IPS-15b (cell line): ENCODE data around the gene NLRP2B.
"Not testable (repeated sequence)": the region's sequence is repeated elsewhere in the genome, so short reads cannot be mapped to it uniquely, and the experiment has no call there.

Experiments used
- H3K27me3 ChIP-seq: one replicate; pipeline ENCODE4 v1.6.1; 2013; ENCODE audit warnings: low read length; ENCODE audit not compliant: control insufficient read depth, insufficient read depth
- H3K36me3 ChIP-seq: one replicate; pipeline ENCODE4 v1.6.1; 2013; ENCODE audit warnings: low read length; ENCODE audit not compliant: control insufficient read depth, insufficient read depth
- H3K4me1 ChIP-seq: one replicate; pipeline ENCODE4 v1.6.1; 2013; ENCODE audit warnings: mild to moderate bottlenecking, low read length; ENCODE audit not compliant: control insufficient read depth, insufficient read depth
- H3K4me3 ChIP-seq: one replicate; pipeline ENCODE4 v1.5.1; 2013; ENCODE audit warnings: low read depth, low read length
- H3K9ac ChIP-seq: one replicate; pipeline ENCODE4 v1.6.1; 2013; ENCODE audit warnings: low read depth, mild to moderate bottlenecking, low read length
- H3K9me3 ChIP-seq: one replicate; pipeline ENCODE4 v1.6.1; 2013; ENCODE audit warnings: mild to moderate bottlenecking, low read length; ENCODE audit not compliant: control insufficient read depth, insufficient read depth

Gene NLRP2B

GRCh38 chrX:57680160-57680559 lies at the start of gene NLRP2B:
Gene NLRP2B, minus strand, starts transcription at chrX:57680260.
- no peaks in the 10 kb centered on the region for H3K4me1 ChIP-seq
- H3K36me3 ChIP-seq = no peaks in the 10 kb centered on the region
- no peaks in the 10 kb centered on the region for H3K27me3 ChIP-seq

DNA sequence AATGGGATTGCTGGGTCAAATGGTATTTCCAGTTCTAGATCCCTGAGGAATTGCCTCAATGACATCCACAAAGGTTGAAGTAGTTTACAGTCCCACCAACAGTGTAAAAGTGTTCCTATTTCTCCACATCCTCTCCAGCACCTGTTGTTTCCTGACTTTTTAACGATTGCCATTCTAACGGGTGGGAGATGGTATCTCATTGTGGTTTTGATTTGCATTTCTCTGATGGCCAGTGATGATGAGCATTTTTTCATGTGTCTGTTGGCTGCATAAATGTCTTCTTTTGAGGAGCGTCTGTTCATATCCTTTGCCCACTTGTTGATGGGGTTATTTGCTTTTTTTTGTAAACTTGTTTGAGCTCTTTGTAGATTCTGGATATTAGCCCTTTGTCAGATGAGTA lies 45.9 kb upstream of the NLRP2B start:
- not testable (repeated sequence) for H3K36me3 ChIP-seq, H3K9ac ChIP-seq, H3K4me3 ChIP-seq, H3K9me3 ChIP-seq, H3K4me1 ChIP-seq, H3K27me3 ChIP-seq

More at GRCh38 chrX:57680160-57680559, at the start of gene NLRP2B:
- H3K4me3 ChIP-seq = no peak within 1 kb of the TSS
- H3K9ac ChIP-seq = no peak within 1 kb of the TSS
- peaks cover 7% of the 10 kb centered on the region for H3K9me3 ChIP-seq

DNA sequence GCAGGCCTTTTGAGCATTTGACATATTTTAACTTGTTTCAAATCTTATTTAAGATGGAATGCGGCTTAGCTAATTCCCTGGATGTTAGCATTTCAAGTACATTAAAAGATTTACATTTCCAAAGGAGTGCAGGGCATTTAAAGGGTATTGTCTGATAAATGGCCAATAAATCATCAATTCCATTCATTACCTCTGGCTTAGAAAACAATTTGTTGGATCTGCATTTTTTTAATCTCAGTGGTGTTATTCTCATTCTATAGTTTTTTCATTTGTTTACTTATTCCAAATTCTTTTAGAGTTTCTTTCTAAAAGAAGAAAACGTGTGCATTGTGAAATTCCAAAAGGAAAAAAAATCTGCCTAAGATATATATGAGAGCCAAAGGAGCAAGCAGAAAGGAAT lies 1.3 kb upstream of the NLRP2B start:
- Histone ChIP-seq H3K9me3 (peaks cover 6% of the 10 kb centered on the region), H3K4me1 (no peaks in the 10 kb centered on the region), H3K9ac (no peak overlapping the region), H3K27me3 (no peaks in the 10 kb centered on the region), H3K36me3 (no peaks in the 10 kb centered on the region), H3K4me3 (no peak overlapping the region)

GRCh38 chrX:57678686-57679428 lies 1.2 kb downstream of the NLRP2B start:
- H3K9ac ChIP-seq = no peak overlapping the region

GRCh38 chrX:57677132-57677858 lies 2.8 kb downstream of the NLRP2B start:
- no peaks in the 10 kb centered on the region for H3K4me1 ChIP-seq
- no peak overlapping the region for H3K9ac ChIP-seq
- no peak overlapping the region for H3K4me3 ChIP-seq
- peaks cover 10% of the 10 kb centered on the region for H3K9me3 ChIP-seq
- no peaks in the 10 kb centered on the region for H3K36me3 ChIP-seq
- H3K27me3 ChIP-seq = no peaks in the 10 kb centered on the region

More at GRCh38 chrX:57678686-57679428, 1.2 kb downstream of the NLRP2B start:
- Histone ChIP-seq H3K27me3 (no peaks in the 10 kb centered on the region), H3K4me1 (no peaks in the 10 kb centered on the region), H3K4me3 (no peak overlapping the region), H3K36me3 (no peaks in the 10 kb centered on the region), H3K9me3 (peaks cover 10% of the 10 kb centered on the region)

GRCh38 chrX:57675320-57675719 lies 4.7 kb downstream of the NLRP2B start:
- no peaks in the 10 kb centered on the region for H3K4me1 ChIP-seq
- no peak overlapping the region for H3K4me3 ChIP-seq
- H3K9ac ChIP-seq = no peak overlapping the region
- no peaks in the 10 kb centered on the region for H3K36me3 ChIP-seq
- H3K27me3 ChIP-seq = no peaks in the 10 kb centered on the region
- H3K9me3 ChIP-seq = peaks cover 10% of the 10 kb centered on the region

DNA sequence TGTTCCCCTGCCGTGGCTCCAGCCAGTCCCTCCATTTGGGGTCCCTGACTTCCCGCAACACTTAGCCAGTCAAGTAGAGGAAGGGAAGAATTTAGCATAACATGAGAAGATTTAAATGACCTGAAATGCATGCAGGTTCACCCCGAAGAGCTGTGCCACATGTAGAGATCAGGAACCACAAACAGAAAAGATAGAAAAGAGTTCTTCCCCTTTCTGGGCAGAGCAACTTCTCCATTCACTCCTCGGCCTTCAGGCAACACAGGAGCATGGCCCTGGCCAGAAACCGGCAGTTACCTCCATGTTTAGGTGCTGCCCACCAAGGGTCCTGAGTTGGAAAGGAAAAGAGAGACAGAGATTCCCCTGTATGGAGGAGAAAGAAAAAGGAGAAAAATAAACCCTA lies 5.2 kb downstream of the NLRP2B start:
- H3K4me1 ChIP-seq = no peaks in the 10 kb centered on the region
- H3K4me3 ChIP-seq = no peak overlapping the region
- no peak overlapping the region for H3K9ac ChIP-seq
- no peaks in the 10 kb centered on the region for H3K27me3 ChIP-seq
- peaks cover 10% of the 10 kb centered on the region for H3K9me3 ChIP-seq
- H3K36me3 ChIP-seq = no peaks in the 10 kb centered on the region

DNA sequence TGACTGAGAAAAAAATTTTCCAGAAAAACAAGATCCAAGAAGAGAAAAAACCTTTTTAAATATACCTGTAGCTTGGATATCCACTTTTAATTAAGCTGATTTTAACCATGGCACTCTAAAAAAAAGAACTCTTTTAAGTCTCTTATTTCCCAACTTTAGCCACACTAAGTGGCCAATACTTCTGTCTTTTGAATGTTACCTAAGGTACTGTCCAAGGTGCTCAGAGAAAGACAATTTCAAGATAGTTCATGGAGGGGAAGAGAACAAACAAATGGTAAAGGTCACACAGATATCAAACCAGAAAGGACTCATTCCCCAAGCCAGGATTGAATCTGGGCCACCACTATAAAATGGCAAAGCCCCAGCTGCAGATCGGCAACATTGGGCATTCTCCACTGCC lies 10.1 kb downstream of the NLRP2B start:
- no peaks in the 10 kb centered on the region for H3K27me3 ChIP-seq
- no peak overlapping the region for H3K9ac ChIP-seq
- H3K36me3 ChIP-seq = no peaks in the 10 kb centered on the region
- peaks cover under 1% of the 10 kb centered on the region for H3K9me3 ChIP-seq
- H3K4me3 ChIP-seq = no peak overlapping the region
- H3K4me1 ChIP-seq = no peaks in the 10 kb centered on the region

DNA sequence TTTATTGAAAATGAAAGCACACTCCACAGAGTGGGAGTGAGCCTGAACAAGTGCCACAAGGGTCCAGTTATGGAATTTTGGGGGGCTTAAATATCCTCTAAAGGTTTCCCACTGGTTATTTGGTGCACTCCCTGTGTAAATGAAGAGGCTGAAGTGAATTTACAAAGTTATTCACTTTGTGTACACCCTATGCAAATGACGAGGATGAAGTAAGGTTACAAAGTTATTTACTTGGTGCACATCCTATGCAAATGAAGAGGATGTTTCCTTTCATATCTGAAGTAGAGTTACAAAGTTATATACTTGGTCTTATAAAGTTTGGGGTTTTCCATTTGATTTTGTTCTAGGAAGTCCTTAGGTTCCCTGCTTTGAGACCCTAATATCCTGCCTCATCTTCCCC lies 13.1 kb downstream of the NLRP2B start:
- no peaks in the 10 kb centered on the region for H3K9me3 ChIP-seq
- no peaks in the 10 kb centered on the region for H3K27me3 ChIP-seq
- H3K9ac ChIP-seq = no peak overlapping the region
- H3K4me1 ChIP-seq = no peaks in the 10 kb centered on the region
- H3K36me3 ChIP-seq = no peaks in the 10 kb centered on the region
- no peak overlapping the region for H3K4me3 ChIP-seq

- Histone ChIP-seq H3K4me1 (peaks cover 6% of the 10 kb centered on the region), H3K4me3 (no peak overlapping the region), H3K9me3 (peaks cover 9% of the 10 kb centered on the region), H3K9ac (no peak overlapping the region), H3K36me3 (no peaks in the 10 kb centered on the region), H3K27me3 (no peaks in the 10 kb centered on the region)
Observed at GRCh38 chrX:57655065-57655464, 25.0 kb downstream of the NLRP2B start.

- H3K36me3 ChIP-seq = no peaks in the 10 kb centered on the region
- H3K9me3 ChIP-seq = peaks cover 9% of the 10 kb centered on the region
- no peak overlapping the region for H3K9ac ChIP-seq
- H3K4me1 ChIP-seq = peaks cover 7% of the 10 kb centered on the region
- no peak overlapping the region for H3K4me3 ChIP-seq
- H3K27me3 ChIP-seq = no peaks in the 10 kb centered on the region
Observed at GRCh38 chrX:57652705-57653104, 27.4 kb downstream of the NLRP2B start.
